EH (cell line): ENCODE measurements around the gene MLEC.

Source experiments
- DNase-seq: peaks from one replicate; pipeline ENCODE4 v3.0.0-alpha.2; 2015; ENCODE audit warnings: low read depth

The MLEC gene

DNA sequence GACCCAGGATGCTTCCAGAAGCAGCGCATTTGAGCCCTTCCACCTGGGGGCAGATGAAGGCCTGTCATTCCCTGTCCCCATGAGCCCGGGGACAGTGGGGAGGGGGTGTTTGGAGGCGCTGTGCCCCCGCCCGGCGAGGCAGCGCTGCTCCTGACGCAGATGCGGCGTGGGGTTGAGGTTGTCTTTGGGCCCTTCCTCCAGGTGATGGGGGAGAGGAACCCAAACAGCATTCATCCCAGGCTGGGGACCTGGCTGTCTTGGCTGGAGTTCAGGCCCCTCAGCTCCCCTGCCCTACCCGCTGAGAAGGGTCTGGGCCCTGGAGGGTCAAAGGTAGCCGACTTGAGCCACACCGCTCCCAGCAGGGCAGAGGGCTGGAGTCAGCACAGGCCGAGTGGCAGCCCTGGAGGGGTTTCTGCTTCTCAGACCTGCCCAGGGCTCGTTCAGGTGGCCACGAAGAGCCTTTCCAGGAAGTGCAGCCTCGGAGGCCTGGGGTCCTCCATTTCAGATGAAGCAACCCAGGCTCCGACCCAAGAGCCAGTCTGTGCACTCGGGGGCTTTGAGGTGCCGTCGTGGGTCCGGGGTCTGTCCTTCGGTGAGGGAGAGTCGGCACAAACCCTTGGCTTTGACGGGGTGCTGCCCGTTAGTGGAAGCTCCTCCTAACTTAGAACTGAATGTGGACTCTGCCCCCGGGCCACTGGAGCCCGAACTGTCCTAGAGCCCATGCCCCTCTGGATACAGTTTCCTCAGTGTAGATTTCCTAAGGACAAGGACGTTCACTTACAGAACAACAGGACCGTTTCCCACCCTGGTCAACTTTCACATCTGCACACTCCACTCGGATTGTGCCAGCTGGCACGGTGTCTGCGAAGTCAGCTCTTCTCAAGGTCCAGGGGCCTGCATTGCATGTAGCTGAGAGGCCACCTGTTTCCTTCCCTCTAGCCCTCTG, 54.8 kb downstream of the MLEC start:
- no peak for DNase-seq

DNA sequence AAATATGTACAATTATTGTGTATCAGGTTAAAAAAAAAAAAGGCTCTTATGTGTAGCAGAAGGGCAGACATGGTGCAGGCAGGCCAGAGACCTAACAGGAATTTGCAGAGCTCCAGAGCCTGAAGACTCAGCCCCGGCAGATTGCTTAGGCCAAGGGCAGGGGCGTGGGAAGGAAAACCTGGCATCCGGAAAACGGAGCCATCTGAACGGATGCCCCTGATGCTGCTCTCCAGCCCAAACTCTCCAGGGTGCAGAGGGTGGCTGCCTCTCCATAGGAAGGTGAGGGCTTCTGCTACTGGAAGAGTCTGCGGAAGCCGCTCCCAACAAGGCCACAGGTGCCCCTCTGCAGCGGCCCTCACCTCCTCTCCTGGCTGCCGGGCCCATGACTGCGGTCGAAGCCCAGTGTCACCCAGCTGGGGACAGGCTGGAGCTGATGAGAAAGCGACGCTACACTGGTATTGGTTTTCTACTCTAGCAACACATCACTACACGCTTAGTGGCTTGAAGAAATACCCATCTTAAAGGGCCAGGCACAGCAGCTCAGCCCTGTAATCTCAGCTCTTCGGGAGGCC, 58.1 kb downstream of the MLEC start:
- no peak for DNase-seq

DNA sequence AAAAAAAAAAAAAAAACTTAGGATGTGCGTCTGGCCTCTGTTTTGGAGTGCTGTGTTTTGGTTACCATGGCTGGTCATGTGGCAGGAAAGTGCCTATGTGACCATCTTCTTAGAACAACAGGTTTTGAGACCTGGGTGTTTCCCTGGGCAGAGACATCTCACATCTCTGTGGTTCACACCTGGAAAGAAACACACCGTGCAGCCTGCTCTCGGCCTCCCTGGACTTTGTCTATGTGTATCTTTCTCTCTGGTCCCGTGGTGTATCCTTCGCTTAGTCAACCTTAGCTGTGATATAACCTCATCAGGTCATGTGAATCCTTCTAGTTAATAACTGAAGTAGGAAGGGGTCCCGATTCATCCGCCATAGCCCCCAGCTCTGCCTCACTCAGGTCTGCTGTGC, 61.3 kb downstream of the MLEC start:
- DNase-seq = no peak

DNA sequence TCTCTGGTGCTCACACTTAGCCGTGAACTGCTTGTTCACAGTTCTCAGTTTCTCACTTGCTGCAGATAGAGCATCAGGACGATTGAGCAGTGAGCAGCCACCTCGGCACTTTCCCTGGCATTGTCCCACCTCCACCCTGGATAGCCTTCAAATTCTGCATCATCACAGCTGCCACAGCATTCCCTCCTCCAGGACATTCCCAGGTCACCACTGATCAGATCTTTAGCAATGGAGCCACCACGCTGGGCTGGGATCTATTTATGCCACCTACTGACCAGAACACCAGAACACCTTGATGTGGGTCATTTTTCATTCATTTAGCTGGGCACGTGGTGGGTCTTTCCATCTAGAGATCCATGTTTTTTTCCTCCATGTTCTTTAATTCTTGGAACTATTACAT, 62.3 kb downstream of the MLEC start:
- no peak for DNase-seq

DNA sequence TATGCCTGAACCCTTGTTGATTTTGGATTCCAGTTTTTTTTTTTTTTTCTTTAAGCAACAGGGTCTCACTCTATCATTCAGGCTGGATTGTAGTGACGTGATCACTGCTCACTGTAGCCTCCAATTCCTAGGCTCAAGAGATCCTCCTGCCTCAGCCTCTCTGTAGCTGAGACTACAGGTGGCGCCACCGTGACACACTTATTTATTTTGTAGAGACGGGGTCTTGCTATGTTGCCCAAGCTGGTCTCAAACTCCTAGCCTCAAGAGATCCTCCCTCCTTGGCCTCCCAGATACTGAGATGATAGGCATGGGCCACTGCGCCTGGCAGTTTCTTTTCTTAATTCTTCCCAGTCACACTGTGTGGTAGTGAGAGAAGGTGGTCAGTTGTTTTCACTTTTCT, 63.9 kb downstream of the MLEC start:
- no peak for DNase-seq

DNA sequence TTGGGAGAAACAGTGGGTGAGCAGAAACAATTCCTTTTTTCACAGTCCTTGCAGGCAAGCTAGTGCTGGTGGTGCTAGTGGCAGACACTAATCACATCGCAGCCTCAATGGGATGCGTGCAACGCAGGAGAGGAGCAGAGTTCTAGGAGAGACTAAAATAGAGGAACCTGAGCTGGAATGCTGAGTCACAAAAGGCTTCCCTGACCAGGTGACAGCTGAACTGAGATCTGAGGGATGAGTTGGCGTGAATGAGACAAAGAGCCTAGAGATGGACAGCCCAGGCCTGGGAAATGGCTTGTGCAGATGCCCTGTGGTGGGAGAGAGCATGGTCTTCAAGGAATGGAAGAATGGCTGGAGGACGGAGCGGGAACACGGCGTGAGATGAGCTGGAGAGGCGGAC, 64.4 kb downstream of the MLEC start:
- DNase-seq = no peak
